ENCODE data around the gene NTRK3. TPM values are rescaled to one million over a fixed set of nuclear protein-coding genes. Genes with fewer than 3 reads are reported as not detected.

The NTRK3 gene
- total RNA-seq, 1 donor from 2014 or later: not detected

DNA sequence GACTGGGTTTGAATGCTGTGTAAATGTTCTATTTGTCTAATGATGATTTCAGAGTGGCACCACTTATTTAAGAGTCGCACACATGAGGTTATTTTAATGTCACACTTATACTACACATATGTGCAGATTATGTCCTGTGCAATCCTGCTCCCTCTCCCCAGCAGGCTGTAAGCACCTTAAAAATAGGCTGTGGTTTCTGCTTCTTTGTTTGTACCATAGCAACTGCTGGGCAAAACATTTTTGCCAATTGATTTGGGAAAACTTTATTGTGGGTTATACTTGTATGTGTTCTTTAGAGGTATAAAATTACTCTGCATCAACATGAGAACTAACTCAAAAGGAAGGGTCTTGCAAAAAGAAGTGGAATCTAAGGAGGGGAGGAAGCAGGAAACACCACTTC lies 318.5 kb downstream of the NTRK3 start:
- peaks cover 20% of the 10 kb centered on the region for H3K27me3 Mint-ChIP-seq
- no peak for DNase-seq (ENCODE audit: low spot score, unreplicated experiment)
- no peak overlapping the region for H3K27ac Mint-ChIP-seq
- H3K9me3 Mint-ChIP-seq (ENCODE audit: low read depth): no peaks in the 10 kb centered on the region
- no peak overlapping the region for H3K4me3 Mint-ChIP-seq (ENCODE audit: low read depth)
- no peaks in the 10 kb centered on the region for H3K36me3 Mint-ChIP-seq (ENCODE audit: insufficient read depth)
- TF ChIP-seq CTCF (IDR thresholded peaks at IDR 0.05; ENCODE audit: unreplicated experiment): no peak
- H3K4me1 Mint-ChIP-seq (ENCODE audit: low read depth): peaks cover 7% of the 10 kb centered on the region

DNA sequence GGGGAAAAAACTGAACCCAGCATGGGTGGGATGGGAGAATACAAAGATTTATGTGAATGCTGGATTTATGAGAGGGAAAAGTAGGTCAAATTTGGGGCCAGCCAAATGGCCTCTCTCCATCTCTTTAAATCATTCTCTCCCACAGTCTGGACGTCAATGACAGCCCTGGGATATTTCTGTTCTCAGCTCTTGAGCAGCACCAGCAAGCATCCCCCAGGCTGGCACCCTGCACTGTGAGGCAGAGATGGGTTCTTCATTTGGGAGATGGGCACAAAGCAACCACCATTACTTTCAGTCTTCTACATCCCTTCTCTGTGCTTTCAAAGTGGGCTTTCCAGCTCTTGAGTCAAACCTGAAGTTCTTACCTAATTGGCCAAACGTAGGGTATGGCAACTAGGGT lies 321.0 kb downstream of the NTRK3 start:
- Mint-ChIP-seq H3K27ac (no peak overlapping the region), H3K27me3 (peaks cover 15% of the 10 kb centered on the region), H3K36me3 (ENCODE audit: insufficient read depth) (no peaks in the 10 kb centered on the region)

DNA sequence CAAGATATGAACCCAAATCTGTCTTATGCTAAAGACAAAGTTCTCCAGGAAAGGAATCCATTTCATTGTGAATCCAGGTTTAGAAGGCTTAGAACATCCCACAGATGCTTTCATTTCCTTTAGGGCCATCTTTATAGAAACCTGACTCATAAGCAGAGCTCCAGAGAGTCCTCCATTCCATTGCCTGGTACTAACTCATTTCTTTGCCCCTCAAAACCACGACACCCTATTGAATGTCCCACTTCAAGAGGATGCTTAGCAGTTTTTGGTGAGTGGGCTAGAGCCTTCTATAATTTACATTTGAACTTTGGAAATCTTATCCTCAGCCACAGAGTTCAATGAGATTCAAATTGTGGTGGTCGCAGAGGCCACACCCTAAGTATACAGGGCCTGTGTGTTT lies 325.0 kb downstream of the NTRK3 start:
- H3K4me1 Mint-ChIP-seq (ENCODE audit: low read depth): no peaks in the 10 kb centered on the region
- H3K9me3 Mint-ChIP-seq (ENCODE audit: low read depth): no peaks in the 10 kb centered on the region
- no peak for DNase-seq (ENCODE audit: low spot score, unreplicated experiment)
- TF ChIP-seq CTCF (IDR thresholded peaks at IDR 0.05; ENCODE audit: unreplicated experiment): no peak
- no peak overlapping the region for H3K27ac Mint-ChIP-seq
- no peaks in the 10 kb centered on the region for H3K36me3 Mint-ChIP-seq (ENCODE audit: insufficient read depth)
- no peak overlapping the region for H3K4me3 Mint-ChIP-seq (ENCODE audit: low read depth)
- H3K27me3 Mint-ChIP-seq: peaks cover 7% of the 10 kb centered on the region

More for the DNA sequence above, 321.0 kb downstream of the NTRK3 start:
- TF ChIP-seq CTCF (IDR thresholded peaks at IDR 0.05; ENCODE audit: unreplicated experiment): no peak
- no peak for DNase-seq (ENCODE audit: low spot score, unreplicated experiment)
- no peaks in the 10 kb centered on the region for H3K9me3 Mint-ChIP-seq (ENCODE audit: low read depth)
- no peak overlapping the region for H3K4me3 Mint-ChIP-seq (ENCODE audit: low read depth)
- no peaks in the 10 kb centered on the region for H3K4me1 Mint-ChIP-seq (ENCODE audit: low read depth)

- no peak for DNase-seq (ENCODE audit: low spot score, unreplicated experiment)
- H3K4me1 Mint-ChIP-seq (ENCODE audit: low read depth): no peaks in the 10 kb centered on the region
- no peak for TF ChIP-seq CTCF (IDR thresholded peaks at IDR 0.05; ENCODE audit: unreplicated experiment)
- H3K4me3 Mint-ChIP-seq (ENCODE audit: low read depth): no peak overlapping the region
- no peaks in the 10 kb centered on the region for H3K9me3 Mint-ChIP-seq (ENCODE audit: low read depth)
- H3K27ac Mint-ChIP-seq: no peak overlapping the region
- peaks cover 3% of the 10 kb centered on the region for H3K27me3 Mint-ChIP-seq
- no peaks in the 10 kb centered on the region for H3K36me3 Mint-ChIP-seq (ENCODE audit: insufficient read depth)
These were observed 326.1 kb downstream of the NTRK3 start for GRCh38 chr15:87930457-87930856.

GRCh38 chr15:87929841-87930240 lies 326.7 kb downstream of the NTRK3 start:
- Mint-ChIP-seq H3K27ac (no peak overlapping the region), H3K27me3 (peaks cover 3% of the 10 kb centered on the region), H3K36me3 (ENCODE audit: insufficient read depth) (no peaks in the 10 kb centered on the region), H3K4me3 (ENCODE audit: low read depth) (no peak overlapping the region), H3K4me1 (ENCODE audit: low read depth) (no peaks in the 10 kb centered on the region), H3K9me3 (ENCODE audit: low read depth) (no peaks in the 10 kb centered on the region)
- DNase-seq (ENCODE audit: low spot score, unreplicated experiment): no peak
- no peak for TF ChIP-seq CTCF (IDR thresholded peaks at IDR 0.05; ENCODE audit: unreplicated experiment)

Measured in progenitor cell of endocrine pancreas (in vitro differentiated cells).